ENCODE results near the gene SARNP. TPM values are rescaled to one million over a fixed set of nuclear protein-coding genes. Genes with fewer than 3 reads are reported as not detected.

SARNP gene
- total RNA-seq, 2 experiments from 2014 or later = 100 to 101 TPM

GRCh38 chr12:55831447-55831815 lies 13.9 kb upstream of the SARNP start:
- intact Hi-C loops (cut with micrococcal nuclease) = no loop called here
- CTCF ChIA-PET = interaction anchor here (1.4 to 3.1 kb wide), 3 partner anchors 83 to 108 kb away, joined by 3 to 12 read pairs (median 10); no protein-coding TSS in a partner anchor
- peaks cover 42% of the 10 kb centered on the region for H3K4me1 Mint-ChIP-seq (ENCODE audit: low read depth)
- peaks cover 8% of the 10 kb centered on the region for H3K36me3 Mint-ChIP-seq (ENCODE audit: low read depth)
- H3K27ac Mint-ChIP-seq = no peak overlapping the region
- no peaks in the 10 kb centered on the region for H3K9me3 Mint-ChIP-seq
- DNase-seq = no peak
- peak overlapping the region; percentile 96 for H3K4me3 Mint-ChIP-seq
- no peaks in the 10 kb centered on the region for H3K27me3 Mint-ChIP-seq (ENCODE audit: low read depth)

- CTCF ChIA-PET = interaction anchor here (1.0 to 3.1 kb wide), 5 partner anchors 8 to 109 kb away, joined by 3 to 12 read pairs (median 7); no protein-coding TSS in a partner anchor
- intact Hi-C loops (cut with micrococcal nuclease) = no loop called here
- Mint-ChIP-seq H3K4me3 (peak overlapping the region; percentile 96), H3K9me3 (no peaks in the 10 kb centered on the region), H3K27me3 (ENCODE audit: low read depth) (no peaks in the 10 kb centered on the region), H3K36me3 (ENCODE audit: low read depth) (peaks cover 10% of the 10 kb centered on the region), H3K27ac (peak overlapping the region; percentile 87), H3K4me1 (ENCODE audit: low read depth) (peaks cover 47% of the 10 kb centered on the region)
- peak; percentile 44 for DNase-seq
Measured at GRCh38 chr12:55830601-55831446, 13.3 kb upstream of the SARNP start.

GRCh38 chr12:55829967-55830600 lies 12.6 kb upstream of the SARNP start:
- peak; percentile 24 for DNase-seq
- H3K4me1 Mint-ChIP-seq (ENCODE audit: low read depth) = peaks cover 52% of the 10 kb centered on the region
- H3K9me3 Mint-ChIP-seq = no peaks in the 10 kb centered on the region
- CTCF ChIA-PET = interaction anchor here (0.6 to 3.1 kb wide), 10 partner anchors 9 to 110 kb away, joined by 3 to 12 read pairs (median 4); partner anchors contain the start of genes ORMDL2, PYM1 and SARNP
- H3K27me3 Mint-ChIP-seq (ENCODE audit: low read depth) = no peaks in the 10 kb centered on the region
- intact Hi-C loops (cut with micrococcal nuclease) = loop anchor here (1.0 to 5.0 kb wide), 8 partner anchors 13 to 507 kb away; partner anchors contain the start of genes IL23A, PA2G4, PYM1 and RPS26
- H3K36me3 Mint-ChIP-seq (ENCODE audit: low read depth) = peaks cover 13% of the 10 kb centered on the region
- H3K27ac Mint-ChIP-seq = peak overlapping the region; percentile 87
- H3K4me3 Mint-ChIP-seq = peak overlapping the region; percentile 96

GRCh38 chr12:55828357-55828756 lies 10.8 kb upstream of the SARNP start:
- intact Hi-C loops (cut with micrococcal nuclease) = loop anchor here (2.0 to 5.0 kb wide), 2 partner anchors 290 to 509 kb away; partner anchors contain the start of genes IL23A and ZC3H10
- CTCF ChIA-PET = interaction anchor here (1.6 kb wide), 1 partner anchor 75 kb away, joined by 4 read pairs; no protein-coding TSS in a partner anchor
- H3K4me1 Mint-ChIP-seq (ENCODE audit: low read depth) = peaks cover 63% of the 10 kb centered on the region

GRCh38 chr12:55827806-55828205 lies 10.3 kb upstream of the SARNP start:
- Mint-ChIP-seq H3K9me3 (no peaks in the 10 kb centered on the region), H3K4me3 (peak overlapping the region; percentile 96), H3K4me1 (ENCODE audit: low read depth) (peaks cover 68% of the 10 kb centered on the region), H3K27ac (peak overlapping the region; percentile 87), H3K36me3 (ENCODE audit: low read depth) (peaks cover 22% of the 10 kb centered on the region), H3K27me3 (ENCODE audit: low read depth) (no peaks in the 10 kb centered on the region)
- CTCF ChIA-PET = interaction anchor here (1.6 kb wide), 1 partner anchor 75 kb away, joined by 4 read pairs; no protein-coding TSS in a partner anchor
- no peak for DNase-seq
- intact Hi-C loops (cut with micrococcal nuclease) = loop anchor here (2.0 to 5.0 kb wide), 2 partner anchors 291 to 509 kb away; partner anchors contain the start of genes IL23A and ZC3H10

More at GRCh38 chr12:55828357-55828756, 10.8 kb upstream of the SARNP start:
- H3K36me3 Mint-ChIP-seq (ENCODE audit: low read depth) = peaks cover 17% of the 10 kb centered on the region
- H3K4me3 Mint-ChIP-seq = peak overlapping the region; percentile 96
- H3K27me3 Mint-ChIP-seq (ENCODE audit: low read depth) = no peaks in the 10 kb centered on the region
- DNase-seq = no peak
- no peaks in the 10 kb centered on the region for H3K9me3 Mint-ChIP-seq
- H3K27ac Mint-ChIP-seq = peak overlapping the region; percentile 87

GRCh38 chr12:55824726-55825125 lies 7.2 kb upstream of the SARNP start:
- CTCF ChIA-PET = interaction anchor here (0.6 to 2.6 kb wide), 7 partner anchors 20 to 115 kb away, joined by 3 to 17 read pairs (median 3); partner anchors contain the start of gene DGKA
- intact Hi-C loops (cut with micrococcal nuclease) = loop anchor here (5.0 kb wide), 1 partner anchor 513 kb away; the partner anchor contains the start of gene IL23A
- peak; percentile 37 for DNase-seq
- Mint-ChIP-seq H3K4me1 (ENCODE audit: low read depth) (peaks cover 48% of the 10 kb centered on the region), H3K9me3 (no peaks in the 10 kb centered on the region), H3K27ac (peak overlapping the region; percentile 90), H3K27me3 (ENCODE audit: low read depth) (no peaks in the 10 kb centered on the region), H3K4me3 (peak overlapping the region; percentile 41), H3K36me3 (ENCODE audit: low read depth) (peaks cover 31% of the 10 kb centered on the region)

GRCh38 chr12:55823419-55823818 lies 5.9 kb upstream of the SARNP start:
- Mint-ChIP-seq H3K4me1 (ENCODE audit: low read depth) (peaks cover 57% of the 10 kb centered on the region), H3K36me3 (ENCODE audit: low read depth) (peaks cover 31% of the 10 kb centered on the region), H3K27me3 (ENCODE audit: low read depth) (no peaks in the 10 kb centered on the region), H3K4me3 (no peak overlapping the region), H3K9me3 (no peaks in the 10 kb centered on the region), H3K27ac (peak overlapping the region; percentile 90)
- no peak for DNase-seq
- intact Hi-C loops (cut with micrococcal nuclease) = no loop called here
- CTCF ChIA-PET = interaction anchor here (1.2 to 2.6 kb wide), 6 partner anchors 18 to 116 kb away, joined by 3 to 17 read pairs (median 4); partner anchors contain the start of genes DGKA and PYM1

GRCh38 chr12:55822228-55822627 lies 4.7 kb upstream of the SARNP start:
- Mint-ChIP-seq H3K36me3 (ENCODE audit: low read depth) (peaks cover 24% of the 10 kb centered on the region), H3K9me3 (no peaks in the 10 kb centered on the region), H3K27me3 (ENCODE audit: low read depth) (no peaks in the 10 kb centered on the region), H3K4me3 (no peak overlapping the region), H3K4me1 (ENCODE audit: low read depth) (peaks cover 48% of the 10 kb centered on the region), H3K27ac (peak overlapping the region; percentile 47)
- DNase-seq = no peak
- intact Hi-C loops (cut with micrococcal nuclease) = loop anchor here (1.0 kb wide), 1 partner anchor 223 kb away; no protein-coding TSS in a partner anchor
- CTCF ChIA-PET = no interaction called here

GRCh38 chr12:55820679-55821078 lies 3.2 kb upstream of the SARNP start:
- CTCF ChIA-PET = interaction anchor here (0.6 to 2.3 kb wide), 12 partner anchors 11 to 174 kb away, joined by 3 to 9 read pairs (median 3); no protein-coding TSS in a partner anchor
- Mint-ChIP-seq H3K27me3 (ENCODE audit: low read depth) (no peaks in the 10 kb centered on the region), H3K36me3 (ENCODE audit: low read depth) (peaks cover 21% of the 10 kb centered on the region), H3K27ac (no peak overlapping the region), H3K4me3 (no peak overlapping the region), H3K4me1 (ENCODE audit: low read depth) (peaks cover 38% of the 10 kb centered on the region), H3K9me3 (no peaks in the 10 kb centered on the region)
- intact Hi-C loops (cut with micrococcal nuclease) = no loop called here
- DNase-seq = no peak

GRCh38 chr12:55818886-55819285 lies 1.4 kb upstream of the SARNP start:
- Mint-ChIP-seq H3K27me3 (ENCODE audit: low read depth) (no peaks in the 10 kb centered on the region), H3K27ac (peak overlapping the region; percentile 8), H3K36me3 (ENCODE audit: low read depth) (peaks cover 25% of the 10 kb centered on the region), H3K4me1 (ENCODE audit: low read depth) (peaks cover 42% of the 10 kb centered on the region), H3K9me3 (no peaks in the 10 kb centered on the region), H3K4me3 (no peak overlapping the region)
- no peak for DNase-seq
- CTCF ChIA-PET = interaction anchor here (1.3 to 1.8 kb wide), 3 partner anchors 118 to 203 kb away, joined by 4 to 6 read pairs (median 4); no protein-coding TSS in a partner anchor
- intact Hi-C loops (cut with micrococcal nuclease) = loop anchor here (1.0 to 5.0 kb wide), 5 partner anchors 76 to 837 kb away; partner anchors contain the start of genes GDF11, PA2G4 and TESPA1

- H3K4me1 Mint-ChIP-seq (ENCODE audit: low read depth) = peaks cover 42% of the 10 kb centered on the region
- peaks cover 26% of the 10 kb centered on the region for H3K36me3 Mint-ChIP-seq (ENCODE audit: low read depth)
- DNase-seq = no peak
- H3K4me3 Mint-ChIP-seq = no peak overlapping the region
- CTCF ChIA-PET = interaction anchor here (1.3 to 2.8 kb wide), 8 partner anchors 11 to 310 kb away, joined by 3 to 13 read pairs (median 4); partner anchors contain the start of genes DNAJC14 and ESYT1
- no peak overlapping the region for H3K27ac Mint-ChIP-seq
- intact Hi-C loops (cut with micrococcal nuclease) = loop anchor here (1.0 to 5.0 kb wide), 5 partner anchors 75 to 836 kb away; partner anchors contain the start of genes GDF11, PA2G4 and TESPA1
- H3K27me3 Mint-ChIP-seq (ENCODE audit: low read depth) = no peaks in the 10 kb centered on the region
- H3K9me3 Mint-ChIP-seq = no peaks in the 10 kb centered on the region
Measured at GRCh38 chr12:55818140-55818728, 710 bp upstream of the SARNP start.

All from activated naive CD4-positive, alpha-beta T cell treated with anti-CD3 and anti-CD28 coated beads for 36 hours (primary cell).